NCI-H128 (cell line): ENCODE data around the gene PTPN20.

Experiments used
- DNase-seq: peaks from one replicate; lab custom pipeline; 2025; ENCODE audit not compliant: unreplicated experiment; lab: John Stamatoyannopoulos, UW

The PTPN20 gene

GRCh38 chr10:47046321-47047126, 135.3 kb downstream of the PTPN20 start:
- DNase-seq = no peak

GRCh38 chr10:47047127-47047504, 135.9 kb downstream of the PTPN20 start:
- no peak for DNase-seq

- DNase-seq = no peak
Observed at GRCh38 chr10:47047577-47048525, 136.6 kb downstream of the PTPN20 start.

GRCh38 chr10:47048526-47048905, 137.3 kb downstream of the PTPN20 start:
- no peak for DNase-seq

- no peak for DNase-seq
Observed at GRCh38 chr10:47049056-47049851, 138.0 kb downstream of the PTPN20 start.

GRCh38 chr10:47049906-47050305, 138.7 kb downstream of the PTPN20 start:
- DNase-seq = no peak

- no peak for DNase-seq
Observed at GRCh38 chr10:47050618-47051455, 139.6 kb downstream of the PTPN20 start.

GRCh38 chr10:47051741-47052238, 140.6 kb downstream of the PTPN20 start:
- no peak for DNase-seq
